Measurements from ENCODE around the gene STAB1. TPM values are rescaled to one million over a fixed set of nuclear protein-coding genes. Genes with fewer than 3 reads are reported as not detected.
A peak's percentile ranks its signal among the peaks of the same experiment; 100 is the strongest.

The STAB1 gene
- total and polyA plus RNA-seq, 2 of the 8 experiments (the other 6 are each of a cell fraction or from before 2014, with no cell fraction given), result 1.0 to 1.9 TPM

GRCh38 chr3:52470920-52471319 is 24.2 kb upstream of the STAB1 start:
- no peak overlapping the region for H2BK20ac ChIP-seq (ENCODE audit: low read length)
- H3K79me1 ChIP-seq (ENCODE audit: low read depth, low read length), result peaks cover 9% of the 10 kb centered on the region
- DNase-seq (ENCODE audit: low read depth in 1 of 2, low spot score in 2 of 2) (no peak), FAIRE-seq (no peak)
- H3K27me3 ChIP-seq (replicated peaks in 1 of 4; ENCODE audit: control insufficient read depth in 3 of 4, extremely low read depth in 1 of 4, insufficient read depth in 3 of 4, low read length in 3 of 4), result no peaks in the 10 kb centered on the region; a peak in 1 of 7 replicates
- no peak overlapping the region for H3K23ac ChIP-seq (ENCODE audit: insufficient read length)
- peaks cover 0 to 8% of the 10 kb centered on the region in 2 experiments; a peak in 1 of 4 replicates for H3K79me2 ChIP-seq (ENCODE audit: control insufficient read depth in 1 of 2, insufficient read depth in 2 of 2, low read length in 2 of 2)
- no peak overlapping the region for H3K4me3 ChIP-seq (ENCODE audit: extremely low read depth in 1 of 4, insufficient read depth in 2 of 4, low read depth in 3 of 4, low read length in 4 of 4)
- H3K14ac ChIP-seq (ENCODE audit: insufficient read length), result no peak overlapping the region
- 0 out of 2 replicates have a peak overlapping the region, but pooled peaks have one; percentile 15 for H4K8ac ChIP-seq (ENCODE audit: extremely low read depth, insufficient read depth, low read length)
- WGBS, 2 experiments (ENCODE audit: extremely low coverage in 1 of 2, insufficient coverage in 1 of 2, insufficient read length in 1 of 2, insufficient replicate concordance in 2 of 2, low coverage in 1 of 2, low lambda C conversion rate in 2 of 2, missing lambda C conversion rate in 1 of 2), result 95% methylated on average over 4 of the region's 4 CpGs; no CpG with 5 or more reads in 1 of the 2 experiments
- H3K4me2 ChIP-seq (ENCODE audit: insufficient read depth in 1 of 2, low read depth in 2 of 2, low read length in 2 of 2), result no peak overlapping the region
- POLR2A ChIA-PET (ENCODE audit: partially characterized antibody), result interaction anchor here (0.8 to 1.6 kb wide), 3 partner anchors 14 to 21 kb away, joined by 3 to 7 read pairs (median 3); no protein-coding TSS in a partner anchor
- H3K36me3 ChIP-seq (ENCODE audit: control insufficient read depth in 2 of 4, insufficient read depth in 4 of 4, low read length in 3 of 4), result peaks cover 19 to 45% (median 34%) of the 10 kb centered on the region in 4 experiments
- H3K18ac ChIP-seq (ENCODE audit: extremely low read depth, low read length), result no peak overlapping the region
- no peak overlapping the region for H3K56ac ChIP-seq (replicated peaks; ENCODE audit: insufficient read length, low read depth, low read length)
- H2BK120ac ChIP-seq (replicated peaks; ENCODE audit: low read depth, low read length), result no peak overlapping the region
- no peaks in the 10 kb centered on the region for H3K9me3 ChIP-seq (ENCODE audit: insufficient read depth in 2 of 2, low read depth in 1 of 2, low read length in 1 of 2)
- H3K9ac ChIP-seq (replicated peaks in 1 of 4; ENCODE audit: extremely low read depth in 1 of 4, low read depth in 3 of 4, low read length in 3 of 4), result no peak overlapping the region
- no peaks in the 10 kb centered on the region for H3K23me2 ChIP-seq (ENCODE audit: low read depth, low read length)
- H4K20me1 ChIP-seq (replicated peaks in 1 of 2; ENCODE audit: control insufficient read depth in 1 of 2, insufficient read depth in 2 of 2, low read length in 2 of 2), result peaks cover 2 to 23% of the 10 kb centered on the region in 2 experiments
- no peaks in the 10 kb centered on the region; a peak in 3 of 7 replicates for H3K4me1 ChIP-seq (replicated peaks in 1 of 4; ENCODE audit: control insufficient read depth in 3 of 4, insufficient read depth in 4 of 4, low read length in 3 of 4)
- 0 out of 2 replicates have a peak overlapping the region, but pooled peaks have one; percentile 3 for H2BK5ac ChIP-seq (ENCODE audit: low read depth, low read length)
- H2AFZ ChIP-seq (ENCODE audit: low read length), result no peak overlapping the region
- H3K4ac ChIP-seq (replicated peaks; ENCODE audit: insufficient read length, low read depth, low read length), result no peak overlapping the region
- no peak overlapping the region for H2BK12ac ChIP-seq (ENCODE audit: low read depth, low read length)
- no peak overlapping the region for H2AK5ac ChIP-seq (ENCODE audit: low read depth, low read length)
- H4K5ac ChIP-seq (ENCODE audit: insufficient read length, low read depth, low read length), result no peak overlapping the region
- CTCF ChIA-PET (ENCODE audit: partially characterized antibody), result interaction anchor here (0.5 to 8.1 kb wide), 21 partner anchors 9 to 350 kb away, joined by 3 to 79 read pairs (median 6); partner anchors contain the start of genes NISCH, SEMA3G and STAB1
- no peak overlapping the region for H4K91ac ChIP-seq (replicated peaks; ENCODE audit: insufficient read length, low read length)
- H2BK15ac ChIP-seq (ENCODE audit: low read length), result no peak overlapping the region
- no peak overlapping the region for H3K27ac ChIP-seq (ENCODE audit: low read depth, low read length)
- no peak for TF ChIP-seq RNF2 (IDR thresholded peaks at IDR 0.05; ENCODE audit: borderline replicate concordance, low read depth, low read length, missing control alignments, poor library complexity, severe bottlenecking)
- no peak for TF ChIP-seq SP1 (IDR thresholded peaks at IDR 0.05; ENCODE audit: low read depth, low read length)
- no peak for TF ChIP-seq POLR2A (IDR thresholded peaks at IDR 0.05; ENCODE audit: control extremely low read depth in 1 of 2, low read depth in 2 of 2, low read length in 2 of 2)
- no peak for TF ChIP-seq JUND (IDR thresholded peaks at IDR 0.05; ENCODE audit: low read length)
- no peak for TF ChIP-seq PHF8 (conservative IDR thresholded peaks at IDR 0.05; ENCODE audit: low read depth, low read length)
- no peak for TF ChIP-seq SIN3A (conservative IDR thresholded peaks at IDR 0.05 in 1 of 2, IDR thresholded peaks at IDR 0.05 in 1 of 2; ENCODE audit: low read depth in 1 of 2, low read length in 2 of 2)
- no peak for TF ChIP-seq ATF3 (IDR thresholded peaks at IDR 0.05; ENCODE audit: insufficient read depth, low read depth, low read length)
- no peak for TF ChIP-seq RBBP5 (IDR thresholded peaks at IDR 0.05; ENCODE audit: borderline replicate concordance, low read depth, low read length)
- no peak for TF ChIP-seq MAX (IDR thresholded peaks at IDR 0.05)
- TF ChIP-seq SP2 (IDR thresholded peaks at IDR 0.05; ENCODE audit: low read length), result no peak
